Lung microvascular endothelial cell (primary cell): ENCODE data around the gene MXD3. TPM values are rescaled to one million over a fixed set of nuclear protein-coding genes. Genes with fewer than 3 reads are reported as not detected.

Experiments used
- DNase-seq, 2 donors: peaks; one replicate each; pipeline versions ENCODE4 v3.0.0 to v3.0.0-alpha.2; 2010; ENCODE audit warnings: low read depth in 2 of 2
- total RNA-seq: library from RNA; depleted of rRNA; stranded (reverse); fragments of >200 nt; gene quantifications from 2 replicates; pipeline ENCODE4 v1.2.1, GENCODE V29; 2014

The MXD3 gene
- total RNA-seq, 1 donor from 2014 or later, result 8.1 TPM

DNA sequence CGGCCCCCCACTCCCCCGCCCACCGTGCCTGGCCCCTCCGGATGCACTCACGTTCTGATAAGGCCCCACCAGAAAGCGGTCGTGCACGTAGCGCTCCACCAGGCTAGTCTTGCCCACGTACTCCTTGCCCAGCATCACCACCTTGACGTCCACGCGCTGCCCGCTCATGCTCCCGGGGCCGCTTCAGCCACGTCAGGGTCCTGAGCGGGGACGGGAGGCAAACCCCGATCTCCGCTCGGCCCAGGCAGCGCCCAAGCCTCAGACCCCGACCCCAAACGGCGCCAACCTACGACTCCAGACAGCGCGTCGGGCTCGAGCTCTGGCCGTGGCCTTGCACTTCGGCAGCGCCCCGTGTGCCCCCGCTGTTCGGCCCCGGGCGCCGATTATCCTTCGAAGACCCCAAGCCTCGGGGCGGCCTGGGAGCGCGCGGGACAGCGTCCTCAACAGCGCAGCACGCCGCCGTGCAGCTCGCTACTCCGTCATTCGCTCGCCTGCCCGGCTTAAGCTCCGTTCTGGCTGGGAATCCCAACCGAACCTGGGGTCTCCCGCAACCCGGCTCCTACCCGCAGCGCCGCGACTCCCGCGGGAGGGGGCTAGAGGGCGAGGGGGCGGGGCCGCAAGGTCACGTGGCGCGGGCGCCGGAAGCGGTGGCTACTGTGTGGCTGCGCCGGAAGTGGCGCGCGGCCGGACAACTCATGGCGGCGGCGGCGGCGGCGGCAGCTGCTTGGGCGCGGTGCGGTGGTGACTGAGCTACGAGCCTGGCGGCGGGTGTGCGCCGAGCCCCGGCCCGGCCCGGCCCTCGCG, 8.4 kb downstream of the MXD3 start, which contains the start of the genes PRELID1 and RAB24:
PRELID1 (plus strand) TSS at position 679 of the 804 bp plus-strand sequence. CDS start 187 bp downstream, outside the sequence.
RAB24 (minus strand) TSS at position 599 of the 804 bp plus-strand sequence; CDS start at position 168, 431 bp downstream.
- peak; percentile 89 to 90 for DNase-seq

DNA sequence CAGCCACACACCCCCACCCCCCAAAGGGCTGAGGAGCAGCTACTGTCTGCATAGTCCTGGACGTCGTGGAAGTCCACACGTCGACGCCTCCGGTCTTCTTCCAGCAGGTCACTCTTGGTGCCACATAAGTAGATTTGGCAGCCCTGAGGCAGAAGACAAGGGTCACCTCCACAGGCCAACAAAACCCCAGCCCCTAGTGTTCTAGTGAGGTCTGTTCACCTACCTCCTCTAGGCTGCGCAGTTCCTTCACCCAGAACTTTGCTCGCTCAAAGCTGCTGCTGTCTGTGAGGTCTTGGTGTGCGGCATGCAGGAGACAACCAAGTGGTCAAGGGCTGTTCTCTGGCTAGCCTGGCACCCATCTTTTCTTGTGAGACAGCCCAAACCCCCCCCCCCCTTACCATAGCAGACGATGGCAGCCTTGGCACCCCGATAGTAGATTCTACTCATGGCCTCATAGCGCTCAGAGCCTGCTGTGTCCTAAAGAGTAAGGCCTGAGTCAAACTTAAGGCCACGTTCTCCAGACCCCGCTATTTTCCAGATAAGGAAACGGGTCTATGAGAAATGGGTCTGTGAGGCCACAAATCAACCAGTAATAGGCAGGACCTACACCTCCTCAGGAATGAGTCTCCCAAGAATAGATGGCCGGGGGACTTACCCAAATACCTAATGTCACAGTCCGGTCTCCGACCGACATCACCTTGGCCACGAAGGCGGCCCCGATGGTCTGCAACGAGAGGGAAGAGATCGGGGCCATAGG, 9.2 kb downstream of the MXD3 start:
- no peak for DNase-seq

DNA sequence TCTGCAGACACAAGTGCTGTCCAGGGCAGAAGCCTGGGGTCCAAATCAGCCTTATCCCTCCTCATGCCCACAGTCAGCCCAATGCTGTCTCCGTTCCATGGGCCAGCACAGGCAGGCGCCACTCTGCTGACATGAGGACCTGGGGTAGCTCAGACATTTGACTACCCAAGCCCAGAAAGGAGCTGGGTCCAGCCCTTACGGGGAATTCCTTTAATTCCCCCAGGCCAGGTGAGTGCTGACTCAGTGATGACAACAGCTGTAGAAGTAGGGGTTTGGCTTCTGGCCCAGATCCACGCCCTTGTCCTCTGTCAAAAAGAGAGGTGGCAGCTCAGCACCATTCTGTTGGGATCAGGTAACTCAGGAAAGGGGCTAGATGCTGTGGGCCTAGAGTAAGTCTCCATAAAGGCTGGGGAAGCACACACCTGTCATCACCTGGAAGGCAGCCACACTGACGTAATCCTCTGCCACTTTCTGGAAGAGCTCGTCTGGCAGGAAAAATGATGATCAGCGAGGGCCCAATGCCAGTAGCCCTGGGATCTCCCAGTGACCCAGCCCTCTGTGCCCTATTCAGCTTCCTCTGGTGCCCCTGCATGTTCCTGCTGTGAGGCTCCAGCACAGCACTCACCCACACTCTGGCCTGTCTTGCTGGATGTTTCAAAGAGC, 10.1 kb downstream of the MXD3 start:
- DNase-seq, result peak in 1 of 2 donors; percentile 54

DNA sequence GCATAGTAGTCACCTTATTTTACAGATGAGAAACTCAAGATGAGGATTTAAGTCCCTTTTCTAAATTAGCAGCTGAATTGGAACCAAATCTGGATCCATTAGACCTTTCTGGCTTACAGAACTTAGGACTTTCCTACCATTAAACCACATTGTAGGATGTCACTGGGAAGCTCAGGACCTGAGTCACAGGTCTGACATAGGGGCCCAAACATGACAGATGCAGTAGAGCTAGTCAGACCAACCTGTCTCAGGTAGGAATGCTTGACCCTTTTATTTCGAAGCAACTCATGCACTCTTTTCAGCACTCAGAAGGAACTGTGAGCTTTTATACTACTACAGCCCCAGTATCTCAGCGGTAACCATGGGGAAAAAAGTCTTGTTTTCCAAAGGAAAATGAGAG, 10.7 kb downstream of the MXD3 start:
- DNase-seq, result no peak

DNA sequence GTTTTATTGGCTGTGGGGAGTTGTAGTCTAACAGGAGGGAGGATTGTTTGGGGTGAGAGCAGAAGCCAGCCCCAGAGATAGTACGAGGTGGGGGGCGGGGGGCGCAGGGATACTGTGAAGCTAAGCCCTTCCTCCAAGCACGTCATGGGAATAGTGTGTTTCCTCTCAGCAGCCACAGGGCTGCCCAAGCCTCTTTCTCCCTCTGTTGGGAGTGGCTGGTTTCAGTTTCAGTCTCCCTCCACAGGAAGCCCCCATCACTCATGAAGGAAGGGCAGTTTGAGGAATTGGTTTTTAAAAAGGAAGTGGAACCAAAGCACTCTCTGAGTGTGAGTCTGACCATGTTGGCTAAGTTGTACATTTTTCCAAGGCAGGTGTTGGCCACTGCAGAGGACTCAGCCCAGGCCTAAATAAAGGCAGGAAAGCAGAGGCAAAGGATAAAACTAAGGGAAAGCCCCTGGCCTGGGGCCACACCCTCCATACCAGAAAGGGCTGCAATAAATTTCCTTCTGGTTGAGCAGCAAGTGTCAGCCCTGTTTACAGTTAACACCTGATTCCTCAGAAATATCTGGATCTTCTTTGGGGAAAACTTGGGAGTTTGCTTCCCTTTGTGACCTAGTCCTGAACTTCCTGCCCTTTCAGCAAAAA, 11.3 kb downstream of the MXD3 start:
- peak; percentile 95 to 96 for DNase-seq

DNA sequence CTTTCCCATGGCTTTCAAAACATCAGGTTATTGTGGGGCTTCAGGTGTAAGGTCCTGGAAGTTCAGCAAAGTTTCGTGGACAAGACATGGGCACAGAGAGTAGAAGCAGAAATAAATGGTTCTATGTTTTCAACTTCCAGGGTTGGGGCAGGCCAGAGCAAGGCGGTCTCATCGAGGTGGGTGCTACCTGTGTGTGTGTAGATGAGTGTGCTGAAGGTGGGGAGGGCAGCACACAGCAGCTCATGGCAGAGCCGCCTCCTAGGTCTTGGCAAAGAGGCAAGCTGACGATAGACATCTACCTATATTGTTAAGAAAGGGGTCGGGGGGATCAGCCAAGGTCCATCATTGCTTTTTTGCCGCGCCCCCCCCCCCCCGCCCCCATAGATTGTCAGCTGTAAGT, 12.0 kb downstream of the MXD3 start:
- DNase-seq, result peak in 1 of 2 donors; percentile 33

DNA sequence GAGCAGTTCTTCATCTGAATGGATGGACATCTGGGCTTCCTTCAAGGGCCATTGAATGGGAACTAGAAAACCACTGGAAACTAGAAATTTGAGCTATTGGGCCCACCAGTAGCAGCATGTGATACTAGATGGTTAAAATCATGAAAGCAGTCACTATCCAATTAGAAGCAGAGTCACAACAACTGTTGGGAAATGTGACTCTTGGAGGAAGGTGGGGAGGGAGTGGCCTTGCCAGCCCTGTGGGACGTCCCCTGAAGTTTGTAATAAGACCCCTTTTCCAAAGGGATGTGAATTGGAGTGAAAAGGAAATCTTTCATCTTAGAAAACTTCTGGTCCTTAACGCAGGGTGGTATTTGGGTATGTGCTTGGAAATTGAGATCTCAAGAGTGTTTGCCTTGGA, 13.8 kb downstream of the MXD3 start:
- no peak for DNase-seq

DNA sequence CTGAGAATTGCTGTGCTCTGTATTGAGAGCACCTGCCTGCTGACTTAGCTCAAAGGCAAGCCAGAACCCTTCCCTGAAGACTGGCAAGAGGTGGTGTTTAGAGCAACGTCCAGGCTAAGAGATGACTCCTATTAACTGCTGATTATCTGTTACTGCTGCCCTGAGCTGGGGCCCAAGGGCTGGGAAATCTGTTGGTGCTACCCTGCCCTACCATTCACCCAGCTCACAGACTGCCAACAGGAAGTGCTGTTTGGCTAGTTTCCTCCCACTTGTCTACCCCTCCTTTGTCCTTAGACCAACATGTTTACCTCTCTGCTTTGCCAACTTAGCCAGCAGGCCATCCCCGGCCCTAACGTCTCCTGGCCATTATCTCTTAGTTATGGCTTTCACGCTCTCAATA, 15.1 kb downstream of the MXD3 start:
- DNase-seq, result peak; percentile 45 to 48

DNA sequence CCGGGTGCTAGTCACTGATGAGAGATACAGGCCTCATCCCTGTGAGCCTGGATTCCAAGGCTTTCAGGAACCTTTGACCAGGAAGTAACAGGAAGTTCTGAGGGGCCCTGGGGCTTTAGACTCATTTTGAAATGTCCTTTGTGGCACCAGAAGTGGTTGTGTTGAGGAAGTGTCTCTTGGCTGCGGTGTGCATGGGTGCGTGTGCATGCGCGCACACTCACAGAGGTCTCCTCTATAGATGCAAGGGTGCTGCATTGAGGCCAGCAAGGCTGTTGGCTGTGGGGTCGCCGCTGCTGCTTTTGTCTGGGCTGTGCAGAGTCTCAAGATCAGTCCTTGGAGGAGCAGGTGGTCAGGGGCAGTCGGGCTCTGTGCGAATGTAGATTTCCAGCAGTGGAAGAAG, 15.8 kb downstream of the MXD3 start:
- DNase-seq, result no peak

DNA sequence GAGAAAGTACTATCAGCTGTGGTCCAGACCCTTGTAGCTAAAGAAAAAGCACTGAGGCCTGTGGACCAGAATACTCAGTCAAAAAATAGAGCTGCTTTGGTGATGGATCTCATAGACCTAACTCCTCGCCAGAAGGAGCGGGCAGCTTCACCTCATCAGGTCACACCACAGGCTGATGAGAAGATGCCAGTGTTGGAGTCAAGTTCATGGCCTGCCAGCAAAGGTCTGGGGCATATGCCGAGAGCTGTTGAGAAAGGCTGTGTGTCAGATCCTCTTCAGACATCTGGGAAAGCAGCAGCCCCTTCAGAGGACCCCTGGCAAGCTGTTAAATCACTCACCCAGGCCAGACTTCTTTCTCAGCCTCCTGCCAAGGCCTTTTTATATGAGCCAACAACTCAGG, 17.1 kb downstream of the MXD3 start:
- no peak for DNase-seq

DNA sequence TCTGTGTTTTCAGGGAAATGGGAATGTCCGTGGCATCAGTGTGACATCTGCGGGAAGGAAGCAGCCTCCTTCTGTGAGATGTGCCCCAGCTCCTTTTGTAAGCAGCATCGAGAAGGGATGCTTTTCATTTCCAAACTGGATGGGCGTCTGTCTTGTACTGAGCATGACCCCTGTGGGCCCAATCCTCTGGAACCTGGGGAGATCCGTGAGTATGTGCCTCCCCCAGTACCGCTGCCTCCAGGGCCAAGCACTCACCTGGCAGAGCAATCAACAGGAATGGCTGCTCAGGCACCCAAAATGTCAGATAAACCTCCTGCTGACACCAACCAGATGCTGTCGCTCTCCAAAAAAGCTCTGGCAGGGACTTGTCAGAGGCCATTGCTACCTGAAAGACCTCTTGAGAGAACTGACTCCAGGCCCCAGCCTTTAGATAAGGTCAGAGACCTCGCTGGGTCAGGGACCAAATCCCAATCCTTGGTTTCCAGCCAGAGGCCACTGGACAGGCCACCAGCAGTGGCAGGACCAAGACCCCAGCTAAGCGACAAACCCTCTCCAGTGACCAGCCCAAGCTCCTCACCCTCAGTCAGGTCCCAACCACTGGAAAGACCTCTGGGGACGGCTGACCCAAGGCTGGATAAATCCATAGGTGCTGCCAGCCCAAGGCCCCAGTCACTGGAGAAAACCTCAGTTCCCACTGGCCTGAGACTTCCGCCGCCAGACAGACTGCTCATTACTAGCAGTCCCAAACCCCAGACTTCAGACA, 17.7 kb downstream of the MXD3 start:
- DNase-seq, result no peak

DNA sequence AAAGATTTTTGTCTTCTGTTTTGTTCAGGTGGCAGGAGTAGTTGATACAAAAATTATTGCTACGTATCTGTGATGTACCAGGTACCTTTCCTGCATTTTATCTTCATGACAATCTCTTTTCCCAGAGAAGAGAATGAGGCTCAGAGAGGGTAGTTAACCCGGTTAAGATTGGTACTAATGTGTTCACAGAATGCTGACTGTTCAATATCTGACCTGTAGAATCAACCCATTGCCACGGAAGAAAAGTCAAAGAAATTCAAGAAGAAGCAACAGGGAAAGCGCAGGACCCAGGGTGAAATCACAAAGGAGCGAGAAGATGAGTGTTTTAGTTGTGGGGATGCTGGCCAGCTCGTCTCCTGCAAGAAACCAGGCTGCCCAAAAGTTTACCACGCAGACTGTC, 20.0 kb downstream of the MXD3 start:
- DNase-seq, result no peak

DNA sequence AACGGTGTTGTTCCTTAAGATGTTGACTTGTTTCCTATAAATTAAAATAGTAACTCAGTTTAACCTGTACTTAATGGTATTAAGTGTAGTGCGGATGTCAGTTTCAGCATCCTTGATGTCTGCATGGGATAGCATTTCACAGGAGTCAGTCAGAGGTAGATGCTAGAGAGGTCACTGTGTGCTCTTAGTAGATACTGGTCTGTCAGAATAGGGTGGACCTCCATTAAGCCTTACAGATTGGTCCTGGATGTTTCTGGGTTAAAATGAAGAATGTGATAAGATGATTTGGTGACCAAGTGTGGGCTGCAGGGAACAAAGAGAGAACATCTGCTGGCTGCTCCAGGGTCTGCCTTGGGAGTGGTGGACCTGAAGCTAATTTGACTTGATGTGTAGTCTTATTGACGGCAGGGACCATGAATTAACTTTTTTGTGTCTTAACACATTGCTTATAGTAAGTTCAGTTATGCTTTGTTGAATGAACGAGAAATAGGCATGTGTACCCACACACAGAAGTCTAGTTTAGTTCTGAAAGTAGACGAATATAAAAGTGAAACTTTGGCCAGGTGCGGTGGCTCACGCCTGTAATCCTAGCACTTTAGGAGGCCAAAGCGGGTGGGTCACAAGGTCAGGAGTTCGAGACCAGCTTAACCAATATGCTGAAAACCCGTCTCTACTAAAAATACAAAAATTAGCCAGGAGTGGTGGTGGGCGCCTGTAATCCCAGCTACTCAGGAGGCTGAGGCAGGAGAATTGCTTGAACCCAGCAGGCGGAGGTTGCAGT, 20.7 kb downstream of the MXD3 start:
- no peak for DNase-seq

DNA sequence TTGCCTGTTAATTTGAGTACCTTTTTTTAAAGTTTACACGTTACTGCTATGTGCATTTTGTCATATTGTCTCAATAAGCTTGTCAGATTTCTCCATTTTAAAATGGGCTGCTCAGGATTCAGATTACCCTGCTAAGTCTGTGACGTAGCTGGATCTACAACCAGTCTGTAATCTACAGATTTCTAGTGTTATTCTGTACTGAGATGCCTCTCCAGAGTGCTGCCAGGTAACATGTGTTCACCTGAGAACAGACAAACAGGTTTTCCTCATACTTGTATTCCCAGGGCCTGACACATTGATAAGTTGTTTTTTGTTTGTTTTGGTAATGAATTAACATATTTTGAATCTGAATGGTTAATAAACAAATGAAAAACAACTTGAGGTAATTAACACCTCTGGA, 23.5 kb downstream of the MXD3 start:
- DNase-seq, result no peak

DNA sequence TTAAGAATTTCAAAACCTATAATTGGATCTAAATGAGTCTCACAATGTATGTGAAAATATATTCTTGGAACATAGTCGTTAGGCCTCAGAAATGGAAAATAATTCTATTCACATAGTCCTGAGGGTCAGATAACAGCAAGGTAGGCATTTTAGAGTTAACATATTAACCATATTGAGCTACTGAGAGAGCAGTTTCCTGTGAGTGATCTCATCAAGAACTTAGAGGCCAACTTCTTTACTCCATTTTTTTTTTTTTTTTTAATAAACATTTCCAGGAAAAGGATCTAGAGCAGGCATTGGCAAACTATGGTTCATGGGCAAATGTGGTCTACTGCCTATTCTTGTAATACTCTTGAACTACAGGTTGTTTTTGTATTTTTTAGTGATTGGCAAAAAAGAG, 34.8 kb downstream of the MXD3 start:
- DNase-seq, result peak; percentile 10 to 59

DNA sequence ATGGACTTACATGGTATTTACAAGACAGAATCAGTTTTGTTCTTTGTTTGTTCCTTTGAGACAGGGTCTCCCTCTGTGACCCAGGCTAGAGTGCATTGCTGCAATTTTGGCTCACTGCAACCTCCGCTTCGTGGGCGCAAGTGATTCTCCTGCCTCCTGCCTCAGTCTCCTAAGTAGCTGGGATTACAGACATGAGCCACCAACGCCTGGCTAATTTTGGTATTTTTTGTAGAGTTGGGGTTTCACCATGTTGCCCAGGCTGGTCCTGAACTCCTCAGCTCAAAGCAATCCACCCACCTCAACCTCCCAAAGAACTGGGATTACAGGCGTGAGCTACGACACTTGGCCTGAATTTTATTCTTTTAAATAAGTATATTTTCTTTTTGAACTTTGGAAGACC, 35.8 kb downstream of the MXD3 start:
- no peak for DNase-seq

DNA sequence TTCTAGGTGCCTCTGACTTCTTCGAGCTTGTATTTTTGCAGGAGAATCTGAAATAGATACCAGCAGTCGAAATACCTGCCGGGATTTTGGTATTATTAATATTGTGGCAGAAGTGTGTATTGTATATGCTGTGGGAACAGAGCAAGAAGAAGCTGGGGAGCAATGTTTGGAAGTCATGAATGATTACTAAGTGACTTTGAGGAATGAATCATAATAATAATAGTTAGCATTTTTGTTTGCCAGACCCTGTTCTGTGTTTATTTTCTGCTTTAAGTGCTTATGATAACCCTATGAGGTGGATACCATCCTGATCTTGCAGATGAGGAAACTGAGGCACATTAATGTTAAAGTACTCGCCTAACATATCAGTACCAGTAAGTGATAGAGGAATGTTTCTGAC, 40.6 kb downstream of the MXD3 start:
- no peak for DNase-seq

DNA sequence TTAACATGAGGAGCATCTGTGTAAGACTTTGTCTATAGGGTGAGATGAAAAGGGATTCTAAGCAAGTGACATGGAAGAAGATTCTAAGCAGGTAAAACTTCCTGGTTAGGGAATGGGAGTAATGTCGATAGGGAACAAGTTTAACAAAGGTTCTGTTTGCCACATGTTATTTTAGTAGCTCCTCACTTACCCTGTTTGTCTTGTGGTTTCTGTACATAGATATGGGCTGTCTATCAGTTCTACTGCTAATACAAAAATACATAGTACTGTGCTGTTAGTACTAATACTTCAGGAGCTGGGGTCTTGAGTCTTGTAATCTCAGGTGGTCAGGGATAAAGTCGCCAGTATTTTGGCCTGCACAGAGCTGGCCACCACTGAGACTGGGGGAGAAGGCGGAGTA, 41.0 kb downstream of the MXD3 start:
- no peak for DNase-seq

DNA sequence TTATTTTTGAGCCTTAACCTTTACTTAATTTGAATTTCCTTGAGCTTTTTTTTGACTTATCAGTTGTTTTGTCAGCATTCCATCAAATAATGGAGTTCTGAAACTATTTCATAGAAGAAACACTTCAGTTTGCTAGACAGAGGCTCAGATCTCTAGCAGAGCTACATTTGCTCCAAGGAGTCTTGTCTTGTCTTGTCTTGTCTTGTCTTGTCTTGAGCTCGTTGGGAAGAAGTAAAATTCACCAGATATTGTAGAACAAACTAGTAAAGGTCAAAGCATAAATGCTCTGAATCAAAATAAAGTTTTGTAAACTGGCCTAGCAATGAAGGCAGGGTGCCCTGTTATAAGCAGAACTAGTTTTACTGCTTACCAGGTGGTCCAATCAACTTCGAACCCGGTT, 41.7 kb downstream of the MXD3 start:
- DNase-seq, result no peak

DNA sequence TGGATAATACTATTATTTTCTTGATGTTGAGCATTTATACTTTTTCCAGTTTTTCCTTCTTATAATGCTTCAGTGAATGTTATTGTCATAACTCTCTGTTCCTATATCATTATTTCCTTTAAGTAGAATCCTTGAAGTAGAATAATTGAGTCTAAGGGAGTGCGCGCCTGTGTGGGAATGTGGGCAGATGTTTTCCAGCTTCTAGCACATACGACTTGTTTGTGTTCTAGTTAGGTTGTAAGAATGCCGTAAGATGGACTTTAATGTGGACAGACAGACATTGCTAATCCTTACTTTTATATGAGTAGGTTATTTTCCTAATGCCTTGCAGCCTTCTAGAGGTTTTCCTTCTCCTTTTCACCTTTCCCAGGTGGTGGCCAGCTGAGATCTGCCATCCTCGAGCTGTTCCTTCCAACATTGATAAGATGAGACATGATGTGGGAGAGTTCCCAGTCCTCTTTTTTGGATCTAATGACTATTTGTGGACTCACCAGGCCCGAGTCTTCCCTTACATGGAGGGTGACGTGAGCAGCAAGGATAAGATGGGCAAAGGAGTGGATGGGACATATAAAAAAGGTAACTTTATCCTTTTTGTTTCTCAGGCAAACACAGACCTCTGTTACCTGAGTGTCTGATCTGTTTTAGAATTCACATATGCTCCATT, 42.3 kb downstream of the MXD3 start:
- no peak for DNase-seq
